ENCODE measurements around the gene ZNF227.

ZNF227 gene

GRCh38 chr19:44260695-44261446, 48.5 kb downstream of the ZNF227 start:
- POLR2A ChIA-PET = no interaction called here
- CTCF ChIA-PET = no interaction called here
- DNase-seq (ENCODE audit: extremely low spot score) = no peak
- TF ChIP-seq CTCF (IDR thresholded peaks at IDR 0.05; ENCODE audit: control extremely low read depth, extremely low read depth, low read depth, missing control alignments) = no peak

GRCh38 chr19:44277331-44277730, 65.0 kb downstream of the ZNF227 start:
- ChIA-PET CTCF (no interaction called here), POLR2A (no interaction called here)
- TF ChIP-seq CTCF (IDR thresholded peaks at IDR 0.05; ENCODE audit: control extremely low read depth, extremely low read depth, low read depth, missing control alignments) = no peak

GRCh38 chr19:44278181-44278690, 65.9 kb downstream of the ZNF227 start:
- ChIA-PET POLR2A (no interaction called here), CTCF (no interaction called here)
- no peak for DNase-seq (ENCODE audit: extremely low spot score)
- TF ChIP-seq CTCF (IDR thresholded peaks at IDR 0.05; ENCODE audit: control extremely low read depth, extremely low read depth, low read depth, missing control alignments) = no peak

More at GRCh38 chr19:44277331-44277730, 65.0 kb downstream of the ZNF227 start:
- DNase-seq (ENCODE audit: extremely low spot score) = no peak

GRCh38 chr19:44280916-44281315, 68.6 kb downstream of the ZNF227 start:
- POLR2A ChIA-PET = no interaction called here
- no peak for DNase-seq (ENCODE audit: extremely low spot score)
- CTCF ChIA-PET = no interaction called here
- no peak for TF ChIP-seq CTCF (IDR thresholded peaks at IDR 0.05; ENCODE audit: control extremely low read depth, extremely low read depth, low read depth, missing control alignments)

- ChIA-PET CTCF (interaction anchor here (1.4 kb wide), 1 partner anchor 27 kb away, joined by 4 read pairs; no protein-coding TSS in a partner anchor), POLR2A (no interaction called here)
- no peak for TF ChIP-seq CTCF (IDR thresholded peaks at IDR 0.05; ENCODE audit: control extremely low read depth, extremely low read depth, low read depth, missing control alignments)
- DNase-seq (ENCODE audit: extremely low spot score) = no peak
Observed at GRCh38 chr19:44282846-44283245, 70.5 kb downstream of the ZNF227 start.

GRCh38 chr19:44284968-44285367, 72.6 kb downstream of the ZNF227 start:
- ChIA-PET CTCF (no interaction called here), POLR2A (no interaction called here)
- DNase-seq (ENCODE audit: extremely low spot score) = no peak
- no peak for TF ChIP-seq CTCF (IDR thresholded peaks at IDR 0.05; ENCODE audit: control extremely low read depth, extremely low read depth, low read depth, missing control alignments)

Data from GM10248 (cell line).